Left cardiac atrium (tissue), 4 donors: ENCODE measurements around the gene DIDO1. TPM values are rescaled to one million over a fixed set of nuclear protein-coding genes. Genes with fewer than 3 reads are reported as not detected.
A peak's percentile ranks its signal among the peaks of the same experiment; 100 is the strongest.
"Not testable (repeated sequence)": the region's sequence is repeated elsewhere in the genome, so short reads cannot be mapped to it uniquely, and the experiment has no call there.

Source experiments
- ATAC-seq, 2 donors: fragments of 200-7000 bp; cut with Tn5 transposase; one replicate each; pipeline ENCODE4 v1.9.1; 2020; ENCODE audit warnings: mild to moderate bottlenecking in 2 of 2, moderate library complexity in 2 of 2
- DNase-seq: peaks from one replicate; pipeline ENCODE4 v3.0.0-alpha.2; 2020
- intact Hi-C, 2 donors: fragments of 100-400 bp; cut with DNase I; formaldehyde crosslinking; loops; one replicate each; pipeline versions ENCODE4 v1.14.1 to v1.15.1; 2022 to 2023
- total RNA-seq, 2 donors: library from RNA; stranded (reverse); fragmentation: NEBNext Ultra II Directional; extraction: Animal tissue kit (Norgen Biotek cat#: 25700); gene quantifications; one replicate each; pipeline ENCODE4 v1.2.1, GENCODE V29; 2021
- donor health status: DM: no; HTN: yes; CAD: no.
- donor health status: DM: no; HTN: yes; CAD: no; lungs with severe emphysema.
- donor health status: DM: yes; HTN: yes; CAD: no.
- donor health status: Dilated cardiomyopathy.

DIDO1 gene
- total RNA-seq, 2 donors from 2014 or later = 33.8 to 39.1 TPM

GRCh38 chr20:62875419-62876361 lies 50.6 kb downstream of the DIDO1 start:
- DNase-seq (peak; percentile 86), ATAC-seq (peak; percentile 71 to 76)
- intact Hi-C loops = no loop called here

- intact Hi-C loops = no loop called here
- ATAC-seq = no peak
- no peak for DNase-seq
Measured at GRCh38 chr20:62874964-62875344, 51.4 kb downstream of the DIDO1 start.

- intact Hi-C loops = loop anchor here in 1 of 2 donors (1.0 kb wide), 1 partner anchor 135 kb away; no protein-coding TSS in a partner anchor
- ATAC-seq = not testable (repeated sequence)
- DNase-seq = peak; percentile 80
Measured at GRCh38 chr20:62873681-62874031, 52.6 kb downstream of the DIDO1 start.

- intact Hi-C loops = loop anchor here in 1 of 2 donors (1.0 kb wide), 1 partner anchor 135 kb away; no protein-coding TSS in a partner anchor
- DNase-seq = no peak
- ATAC-seq = no peak
Measured at GRCh38 chr20:62873280-62873679, 53.0 kb downstream of the DIDO1 start.

GRCh38 chr20:62872862-62873261 lies 53.4 kb downstream of the DIDO1 start:
- no peak for DNase-seq
- no peak for ATAC-seq
- intact Hi-C loops = loop anchor here in 1 of 2 donors (1.0 kb wide), 1 partner anchor 135 kb away; no protein-coding TSS in a partner anchor

- DNase-seq = no peak
- ATAC-seq = no peak
- intact Hi-C loops = no loop called here
Measured at GRCh38 chr20:62872184-62872847, 54.0 kb downstream of the DIDO1 start.

- DNase-seq (no peak), ATAC-seq (no peak)
- intact Hi-C loops = no loop called here
Measured at GRCh38 chr20:62864207-62864606, 62.1 kb downstream of the DIDO1 start.

GRCh38 chr20:62861726-62862336 lies 64.5 kb downstream of the DIDO1 start, which contains the start of gene TCFL5:
Gene TCFL5, minus strand, starts transcription at chr20:62861822. Its CDS starts 152 bp downstream, at chr20:62861670.
- peak; percentile 89 for DNase-seq
- ATAC-seq = peak; percentile 99
- intact Hi-C loops = no loop called here

GRCh38 chr20:62860924-62861691 lies 65.2 kb downstream of the DIDO1 start:
- ATAC-seq (no peak), DNase-seq (peak; percentile 45)
- intact Hi-C loops = no loop called here

GRCh38 chr20:62860391-62860923 lies 65.8 kb downstream of the DIDO1 start:
- peak in 1 of 2 donors; percentile 2 for ATAC-seq
- intact Hi-C loops = no loop called here
- peak; percentile 29 for DNase-seq

GRCh38 chr20:62859721-62860120 lies 66.6 kb downstream of the DIDO1 start:
- DNase-seq (no peak), ATAC-seq (no peak)
- intact Hi-C loops = no loop called here

- ATAC-seq = no peak
- DNase-seq = no peak
- intact Hi-C loops = no loop called here
Measured at GRCh38 chr20:62858058-62858830, 68.1 kb downstream of the DIDO1 start.

- no peak for DNase-seq
- intact Hi-C loops = no loop called here
- ATAC-seq = no peak
Measured at GRCh38 chr20:62856931-62857619, 69.2 kb downstream of the DIDO1 start.

GRCh38 chr20:62855120-62855519 lies 71.2 kb downstream of the DIDO1 start:
- ATAC-seq = no peak
- intact Hi-C loops = no loop called here
- no peak for DNase-seq

GRCh38 chr20:62854121-62854520 lies 72.2 kb downstream of the DIDO1 start:
- ATAC-seq = no peak
- intact Hi-C loops = no loop called here
- DNase-seq = no peak

- intact Hi-C loops, ATAC-seq, DNase-seq: not testable (repeated sequence)
Measured at GRCh38 chr20:62853304-62853703, 73.0 kb downstream of the DIDO1 start.

- no peak for DNase-seq
- ATAC-seq = no peak
- intact Hi-C loops = no loop called here
Measured at GRCh38 chr20:62852841-62853240, 73.5 kb downstream of the DIDO1 start.
